GM13977 (cell line): ENCODE results near the gene PHF21A.

Experiments used
- DNase-seq: peaks from one replicate; pipeline ENCODE4 v3.0.0; 2012; ENCODE audit warnings: low spot score
- CTCF ChIP-seq: IDR thresholded peaks from 2 replicates; pipeline ENCODE4 v1.5.1; 2012; ENCODE audit warnings: mild to moderate bottlenecking, control low read depth; ENCODE audit not compliant: insufficient read depth; ENCODE audit errors: extremely low read depth, missing control alignments
- in situ Hi-C: fragments of 300-500 bp; cut with MboI; formaldehyde crosslinking; loops from one replicate; pipeline ENCODE4 v1.12.0; 2022; ENCODE audit warnings: low sequenced_read_pairs, low pct_unique_long_range_greater_than_20kb, mixed read lengths, inconsistent platforms; ENCODE audit not compliant: unreplicated experiment

The PHF21A gene

GRCh38 chr11:45895553-45896259 is 225.5 kb downstream of the PHF21A start:
- TF ChIP-seq CTCF: no peak
- no peak for DNase-seq
- in situ Hi-C loops: no loop called here

- DNase-seq: no peak
- TF ChIP-seq CTCF: no peak
- in situ Hi-C loops: no loop called here
Measured at GRCh38 chr11:45894555-45895247, 226.6 kb downstream of the PHF21A start.

- in situ Hi-C loops: no loop called here
- TF ChIP-seq CTCF: no peak
- no peak for DNase-seq
Measured at GRCh38 chr11:45892856-45893255, 228.4 kb downstream of the PHF21A start.

- in situ Hi-C loops: no loop called here
- DNase-seq: no peak
- no peak for TF ChIP-seq CTCF
Measured at GRCh38 chr11:45890886-45891550, 230.2 kb downstream of the PHF21A start.

GRCh38 chr11:45889966-45890365 is 231.3 kb downstream of the PHF21A start:
- no peak for DNase-seq
- in situ Hi-C loops: no loop called here
- TF ChIP-seq CTCF: no peak

GRCh38 chr11:45889555-45889954 is 231.7 kb downstream of the PHF21A start:
- no peak for TF ChIP-seq CTCF
- in situ Hi-C loops: no loop called here
- no peak for DNase-seq
